ENCODE results near the gene CIAO2B. TPM values are rescaled to one million over a fixed set of nuclear protein-coding genes. Genes with fewer than 3 reads are reported as not detected.

Gene CIAO2B
- total RNA-seq, 1 donor from 2014 or later, result 61.3 TPM

- H3K4me1 Mint-ChIP-seq (ENCODE audit: low read depth), result peaks cover 2% of the 10 kb centered on the region
- no peak for DNase-seq (ENCODE audit: low spot score)
- peaks cover 2% of the 10 kb centered on the region for H3K27me3 Mint-ChIP-seq (ENCODE audit: low read depth)
- H3K9me3 Mint-ChIP-seq (ENCODE audit: low read depth), result peaks cover 8% of the 10 kb centered on the region
- no peak overlapping the region for H3K4me3 Mint-ChIP-seq (ENCODE audit: unreplicated experiment)
- H3K36me3 Mint-ChIP-seq (ENCODE audit: low read depth), result no peaks in the 10 kb centered on the region
- H3K27ac Mint-ChIP-seq (ENCODE audit: unreplicated experiment), result no peak overlapping the region
- TF ChIP-seq CTCF (IDR thresholded peaks at IDR 0.05), result no peak
Measured at GRCh38 chr16:66948837-66949225, 14.6 kb upstream of the CIAO2B start.

- Mint-ChIP-seq H3K36me3 (ENCODE audit: low read depth) (no peaks in the 10 kb centered on the region), H3K9me3 (ENCODE audit: low read depth) (peaks cover 8% of the 10 kb centered on the region), H3K27ac (ENCODE audit: unreplicated experiment) (no peak overlapping the region), H3K4me1 (ENCODE audit: low read depth) (peaks cover 2% of the 10 kb centered on the region), H3K4me3 (ENCODE audit: unreplicated experiment) (no peak overlapping the region), H3K27me3 (ENCODE audit: low read depth) (peaks cover 2% of the 10 kb centered on the region)
- no peak for TF ChIP-seq CTCF (IDR thresholded peaks at IDR 0.05)
- no peak for DNase-seq (ENCODE audit: low spot score)
Measured at GRCh38 chr16:66948134-66948836, 14.1 kb upstream of the CIAO2B start.

- Mint-ChIP-seq H3K27me3 (ENCODE audit: low read depth) (peaks cover 2% of the 10 kb centered on the region), H3K9me3 (ENCODE audit: low read depth) (peaks cover 8% of the 10 kb centered on the region), H3K36me3 (ENCODE audit: low read depth) (peaks cover 6% of the 10 kb centered on the region), H3K4me3 (ENCODE audit: unreplicated experiment) (no peak overlapping the region), H3K4me1 (ENCODE audit: low read depth) (peaks cover 2% of the 10 kb centered on the region), H3K27ac (ENCODE audit: unreplicated experiment) (no peak overlapping the region)
- DNase-seq (ENCODE audit: low spot score), result no peak
- peak; percentile 93 for TF ChIP-seq CTCF (IDR thresholded peaks at IDR 0.05)
Measured at GRCh38 chr16:66947302-66948065, 13.3 kb upstream of the CIAO2B start.

- Mint-ChIP-seq H3K27ac (ENCODE audit: unreplicated experiment) (no peak overlapping the region), H3K4me1 (ENCODE audit: low read depth) (peaks cover 2% of the 10 kb centered on the region), H3K4me3 (ENCODE audit: unreplicated experiment) (no peak overlapping the region), H3K27me3 (ENCODE audit: low read depth) (peaks cover 2% of the 10 kb centered on the region), H3K9me3 (ENCODE audit: low read depth) (peaks cover 8% of the 10 kb centered on the region), H3K36me3 (ENCODE audit: low read depth) (peaks cover 12% of the 10 kb centered on the region)
- TF ChIP-seq CTCF (IDR thresholded peaks at IDR 0.05), result no peak
- DNase-seq (ENCODE audit: low spot score), result no peak
Measured at GRCh38 chr16:66946974-66947301, 12.7 kb upstream of the CIAO2B start.

- no peak overlapping the region for H3K27ac Mint-ChIP-seq (ENCODE audit: unreplicated experiment)
- H3K9me3 Mint-ChIP-seq (ENCODE audit: low read depth), result peaks cover 4% of the 10 kb centered on the region
- no peak for TF ChIP-seq CTCF (IDR thresholded peaks at IDR 0.05)
- H3K27me3 Mint-ChIP-seq (ENCODE audit: low read depth), result peaks cover 2% of the 10 kb centered on the region
- peaks cover 15% of the 10 kb centered on the region for H3K36me3 Mint-ChIP-seq (ENCODE audit: low read depth)
- DNase-seq (ENCODE audit: low spot score), result no peak
- H3K4me1 Mint-ChIP-seq (ENCODE audit: low read depth), result peaks cover 2% of the 10 kb centered on the region
- no peak overlapping the region for H3K4me3 Mint-ChIP-seq (ENCODE audit: unreplicated experiment)
Measured at GRCh38 chr16:66946541-66946940, 12.3 kb upstream of the CIAO2B start.

All from chondrocyte (in vitro differentiated cells).